Effector memory CD4-positive, alpha-beta T cell (primary cell): Measurements from ENCODE around the gene FAM32A.

Source experiments
- DNase-seq, 3 donors: peaks; one replicate each; pipeline ENCODE4 v3.0.0-alpha.2; 2020
- H3K27ac ChIP-seq: 2 replicates; pipeline ENCODE4 v1.7.0; 2013; ENCODE audit warnings: mild to moderate bottlenecking, low read length, moderate library complexity; ENCODE audit not compliant: insufficient read depth, poor library complexity, severe bottlenecking
- H3K27me3 ChIP-seq: replicated peaks from 2 replicates; pipeline ENCODE4 v1.7.0; 2013; ENCODE audit warnings: mild to moderate bottlenecking, low read length; ENCODE audit not compliant: insufficient read depth, control insufficient read depth, poor library complexity, severe bottlenecking
- H3K36me3 ChIP-seq: 2 replicates; pipeline ENCODE4 v1.7.0; 2013; ENCODE audit warnings: mild to moderate bottlenecking, low read length, moderate library complexity; ENCODE audit not compliant: control insufficient read depth, insufficient read depth
- H3K4me1 ChIP-seq: 2 replicates; pipeline ENCODE4 v1.7.0; 2013; ENCODE audit warnings: low read length, mild to moderate bottlenecking; ENCODE audit not compliant: control insufficient read depth, insufficient read depth, poor library complexity, severe bottlenecking
- H3K4me3 ChIP-seq: 2 replicates; pipeline ENCODE4 v1.7.0; 2013; ENCODE audit warnings: low read length, low read depth, mild to moderate bottlenecking; ENCODE audit not compliant: insufficient read depth, poor library complexity, severe bottlenecking
- H3K9me3 ChIP-seq: 2 replicates; pipeline ENCODE4 v1.7.0; 2013; ENCODE audit warnings: mild to moderate bottlenecking, low read length, moderate library complexity; ENCODE audit not compliant: control insufficient read depth
- total RNA-seq, 3 donors: gene quantifications; one replicate each; lab custom pipeline; 2026; lab: John Stamatoyannopoulos, UW

Gene FAM32A
- 27.0 to 48.8 (median 33.5) reads per million in 3 donors for total RNA-seq

DNA sequence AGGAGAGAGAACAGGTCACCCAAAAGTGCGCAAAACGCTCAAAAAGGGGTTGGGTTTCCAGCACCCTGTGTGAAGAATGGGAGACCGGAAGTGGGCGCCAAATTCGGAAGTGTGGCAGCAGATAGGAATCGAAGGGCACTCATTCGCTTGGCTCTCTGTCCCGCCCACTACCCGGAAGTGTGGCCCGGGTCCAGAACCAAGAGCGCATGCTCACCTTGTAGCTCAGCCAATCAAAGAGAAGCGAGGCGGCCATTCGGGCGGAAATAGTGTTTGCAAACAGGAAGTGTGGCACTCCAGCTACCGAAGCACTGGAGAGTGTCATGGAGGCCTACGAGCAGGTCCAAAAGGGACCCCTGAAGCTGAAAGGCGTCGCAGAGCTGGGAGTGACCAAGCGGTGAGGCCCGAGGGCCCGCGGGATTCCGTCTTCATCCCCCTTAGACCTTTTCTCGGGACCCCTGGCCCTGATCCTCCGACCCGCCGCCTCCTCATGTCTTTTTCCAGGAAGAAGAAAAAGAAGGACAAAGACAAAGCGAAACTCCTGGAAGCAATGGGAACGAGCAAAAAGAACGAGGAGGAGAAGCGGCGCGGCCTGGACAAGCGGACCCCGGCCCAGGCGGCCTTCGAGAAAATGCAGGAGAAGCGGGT is at the start of gene FAM32A:
TSS of gene FAM32A (plus strand) at position 288 of the 645 bp plus-strand sequence. CDS start at position 321, 33 bp downstream.
- Histone ChIP-seq H3K36me3 (peaks cover 22% of the 10 kb centered on the region), H3K4me3 (peak within 1 kb of the TSS; percentile 76), H3K4me1 (peaks cover 13% of the 10 kb centered on the region), H3K9me3 (no peaks in the 10 kb centered on the region), H3K27me3 (no peaks in the 10 kb centered on the region), H3K27ac (peak within 1 kb of the TSS; percentile 75)
- DNase-seq = peak; percentile 98 to 99 (median 99)

DNA sequence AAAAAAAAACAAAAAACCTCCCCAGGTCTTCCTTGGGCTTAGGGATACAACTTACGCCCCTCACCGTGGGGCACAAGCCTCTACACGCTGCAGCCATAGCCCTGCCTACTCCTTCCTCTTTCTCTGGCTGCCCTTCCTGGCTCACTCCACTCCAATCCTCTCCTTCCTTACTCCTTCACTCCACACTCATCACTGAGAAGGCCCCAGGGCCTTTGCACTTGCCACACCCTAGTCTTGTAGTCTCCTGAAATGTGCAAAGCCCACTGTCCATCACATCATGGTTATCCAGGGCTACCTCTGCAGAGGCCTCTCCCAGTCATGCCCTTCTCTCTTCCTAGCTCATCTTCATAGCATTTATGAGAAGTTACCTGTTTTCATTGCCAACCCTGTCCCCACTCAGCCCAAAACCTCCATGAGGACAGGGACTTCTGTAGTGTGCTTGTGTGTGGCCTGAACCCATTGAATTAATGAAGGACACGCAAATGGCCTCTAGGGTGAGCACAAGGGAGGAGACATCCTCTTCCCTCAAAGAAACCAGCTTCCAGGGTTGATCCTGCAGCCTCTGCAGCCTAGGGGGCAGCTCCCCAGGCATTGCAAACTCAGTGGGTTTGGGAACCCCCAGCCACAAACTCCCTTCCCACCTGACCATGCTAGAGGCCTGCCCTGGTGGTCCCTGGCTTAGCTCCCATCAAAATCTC is 49.6 kb upstream of the FAM32A start:
- H3K27me3 ChIP-seq = no peaks in the 10 kb centered on the region
- H3K36me3 ChIP-seq = peaks cover 32% of the 10 kb centered on the region
- no peaks in the 10 kb centered on the region for H3K4me1 ChIP-seq
- H3K27ac ChIP-seq = no peak overlapping the region
- no peak for DNase-seq
- H3K9me3 ChIP-seq = no peaks in the 10 kb centered on the region
- H3K4me3 ChIP-seq = no peak overlapping the region

DNA sequence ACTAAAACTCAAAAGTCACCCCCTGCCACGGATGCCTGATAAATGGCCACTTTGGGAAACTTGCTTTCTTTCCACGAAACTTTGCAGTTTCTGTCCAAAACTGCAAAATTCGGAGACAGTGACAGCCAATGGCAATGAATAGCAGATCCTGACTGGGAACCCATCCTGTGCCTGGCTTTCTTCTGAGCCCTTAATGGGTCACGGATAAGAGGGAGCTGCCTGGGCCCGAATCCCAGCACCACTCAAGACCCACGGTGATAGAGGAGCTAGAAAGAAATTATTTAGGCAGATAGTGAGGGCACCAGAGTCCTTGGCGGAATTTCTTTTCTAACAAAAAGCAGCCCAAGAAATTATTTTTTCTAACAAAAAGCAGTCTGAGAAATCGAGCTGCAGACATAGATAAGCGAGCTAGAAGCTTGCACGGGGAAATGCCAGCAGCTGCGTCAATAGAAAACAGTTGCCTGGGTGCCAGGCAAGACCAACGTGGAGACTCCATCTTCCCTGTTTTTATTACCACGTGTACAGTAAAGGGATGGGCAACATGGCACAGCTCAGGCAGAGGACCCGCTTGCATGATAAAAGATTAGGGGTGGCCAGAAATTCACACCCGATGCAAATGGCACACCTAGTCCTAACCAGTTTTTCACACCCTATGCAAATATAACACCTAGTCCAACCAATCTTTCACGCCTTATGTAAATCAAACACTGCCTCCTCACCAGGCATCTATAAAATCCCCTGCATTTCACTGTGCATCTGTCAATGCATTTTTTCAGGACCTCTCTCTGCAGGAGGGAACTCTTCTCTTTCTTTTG is 48.8 kb upstream of the FAM32A start:
- Histone ChIP-seq H3K27me3 (no peaks in the 10 kb centered on the region), H3K4me1 (no peaks in the 10 kb centered on the region), H3K4me3 (no peak overlapping the region), H3K36me3 (peaks cover 24% of the 10 kb centered on the region), H3K9me3 (no peaks in the 10 kb centered on the region), H3K27ac (no peak overlapping the region)
- no peak for DNase-seq

DNA sequence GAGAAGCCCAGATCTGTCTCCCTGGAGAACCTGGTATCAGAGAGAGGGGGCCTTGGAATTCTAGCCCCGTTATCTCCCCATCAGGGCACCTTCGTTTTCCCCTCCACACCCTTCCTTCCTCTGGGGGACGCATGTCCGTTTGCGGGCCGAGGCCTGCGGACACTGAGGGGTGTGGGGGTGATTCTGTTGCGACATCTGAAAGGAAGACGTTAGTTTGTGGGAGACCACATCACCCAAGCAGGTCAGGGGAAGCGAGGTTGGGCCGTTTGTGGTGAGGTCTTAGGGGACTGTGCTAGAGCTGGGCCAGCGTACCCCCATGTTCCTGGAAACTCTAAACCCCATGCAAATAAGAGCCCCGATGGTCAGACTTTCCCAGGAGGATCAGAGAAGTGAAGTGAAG is 45.5 kb upstream of the FAM32A start:
- H3K9me3 ChIP-seq = no peaks in the 10 kb centered on the region
- H3K4me1 ChIP-seq = no peaks in the 10 kb centered on the region
- no peaks in the 10 kb centered on the region for H3K27me3 ChIP-seq
- no peak for DNase-seq
- H3K27ac ChIP-seq = no peak overlapping the region
- no peak overlapping the region for H3K4me3 ChIP-seq
- no peaks in the 10 kb centered on the region for H3K36me3 ChIP-seq

DNA sequence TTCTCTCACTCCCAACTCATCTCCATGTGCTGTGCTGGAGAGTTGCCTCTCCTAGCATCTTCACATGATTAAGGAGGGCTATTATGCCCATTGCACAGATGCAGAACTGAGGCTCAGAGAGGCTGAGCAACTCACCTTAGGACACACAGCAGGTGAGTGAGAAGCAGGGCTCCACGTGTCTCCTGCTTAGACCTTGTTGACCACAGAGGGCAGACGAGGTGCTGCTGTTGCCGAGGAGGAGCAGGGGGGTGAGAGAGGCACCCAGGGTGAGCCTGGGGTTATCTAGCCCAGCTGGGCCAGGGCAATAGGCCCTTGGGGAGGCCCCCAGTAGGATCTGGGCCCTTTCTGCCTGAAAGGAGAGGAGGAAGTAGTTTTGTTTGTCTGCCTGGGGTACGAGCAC is 44.2 kb upstream of the FAM32A start:
- H3K27me3 ChIP-seq = no peaks in the 10 kb centered on the region
- H3K36me3 ChIP-seq = no peaks in the 10 kb centered on the region
- H3K4me1 ChIP-seq = peaks cover 4% of the 10 kb centered on the region
- no peak for DNase-seq
- no peak overlapping the region for H3K4me3 ChIP-seq
- H3K27ac ChIP-seq = no peak overlapping the region
- no peaks in the 10 kb centered on the region for H3K9me3 ChIP-seq

DNA sequence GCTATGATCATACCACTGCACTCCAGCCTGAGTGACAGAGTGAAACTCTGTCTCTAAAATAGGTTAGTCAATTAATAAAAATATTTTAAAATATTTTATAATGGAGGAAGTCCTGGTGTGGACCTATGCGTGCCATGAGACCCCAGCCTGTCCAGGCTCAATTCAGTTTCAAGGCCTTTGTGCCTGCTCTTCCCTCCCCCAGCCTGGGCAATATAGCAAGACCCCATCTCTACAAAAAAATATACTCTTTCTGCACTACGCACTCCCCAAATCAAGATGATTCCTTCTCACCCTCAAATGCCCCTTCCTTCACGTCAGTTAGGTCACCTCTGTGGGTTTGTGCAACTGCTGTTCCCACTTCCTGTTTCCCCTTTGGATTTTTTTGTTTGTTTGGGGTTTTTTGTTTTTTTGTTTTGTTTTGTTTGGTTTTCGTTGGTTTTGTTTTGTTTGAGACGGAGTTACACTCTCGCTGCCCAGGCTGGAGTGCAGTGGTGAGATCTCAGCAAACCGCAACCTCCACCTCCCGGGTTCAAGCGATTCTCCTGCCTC is 43.1 kb upstream of the FAM32A start:
- H3K27me3 ChIP-seq = no peaks in the 10 kb centered on the region
- peaks cover 4% of the 10 kb centered on the region for H3K4me1 ChIP-seq
- no peaks in the 10 kb centered on the region for H3K9me3 ChIP-seq
- DNase-seq = no peak
- no peak overlapping the region for H3K27ac ChIP-seq
- no peak overlapping the region for H3K4me3 ChIP-seq
- H3K36me3 ChIP-seq = no peaks in the 10 kb centered on the region

DNA sequence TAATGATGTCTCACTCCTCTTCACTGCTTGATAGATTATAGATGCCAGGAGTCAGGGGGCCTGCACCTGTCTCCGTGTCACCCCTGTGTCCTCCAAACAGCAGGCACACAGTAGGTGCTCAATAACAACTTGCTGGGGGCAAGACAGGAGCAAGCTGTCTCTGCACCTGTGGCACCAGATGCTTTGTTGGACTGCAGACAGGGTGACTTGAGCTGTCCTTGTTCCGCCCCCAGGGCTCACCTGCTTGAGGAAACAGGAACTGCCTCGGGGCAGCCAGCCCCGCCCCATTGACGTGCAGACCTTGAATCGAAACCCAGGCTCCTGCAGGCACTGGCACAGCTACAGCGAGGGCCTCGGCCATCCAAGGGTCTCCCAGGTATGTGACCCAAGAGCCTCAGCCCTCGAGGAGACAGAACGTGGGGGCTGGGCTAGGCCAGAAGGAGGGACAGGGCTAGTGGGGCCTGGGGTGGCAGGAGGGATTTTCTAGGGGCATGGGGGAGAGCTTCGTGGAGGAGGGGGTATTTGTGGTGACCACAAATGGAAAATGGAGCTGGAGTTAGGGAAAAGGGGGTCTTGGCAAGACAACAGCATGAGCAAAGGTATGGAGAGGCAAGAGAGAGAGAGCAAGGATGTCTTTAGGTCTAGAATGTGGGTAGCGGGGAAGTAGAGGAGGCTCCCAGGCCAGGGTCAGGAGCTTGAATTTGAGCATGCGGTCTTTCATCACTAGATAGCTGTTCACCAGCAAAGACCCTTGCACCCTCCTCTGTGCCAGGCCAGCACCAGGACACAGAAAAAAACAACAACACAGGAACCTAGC is 41.6 kb upstream of the FAM32A start, which contains the start of gene HSH2D:
TSS of gene HSH2D (plus strand) at position 287 of the 817 bp plus-strand sequence. CDS start 5,066 bp downstream, outside the sequence.
- Histone ChIP-seq H3K9me3 (no peaks in the 10 kb centered on the region), H3K4me3 (peak within 1 kb of the TSS; percentile 65), H3K27ac (peak within 1 kb of the TSS; percentile 71), H3K36me3 (peaks cover 4% of the 10 kb centered on the region), H3K27me3 (no peaks in the 10 kb centered on the region), H3K4me1 (peaks cover 4% of the 10 kb centered on the region)
- peak; percentile 48 to 65 (median 62) for DNase-seq

DNA sequence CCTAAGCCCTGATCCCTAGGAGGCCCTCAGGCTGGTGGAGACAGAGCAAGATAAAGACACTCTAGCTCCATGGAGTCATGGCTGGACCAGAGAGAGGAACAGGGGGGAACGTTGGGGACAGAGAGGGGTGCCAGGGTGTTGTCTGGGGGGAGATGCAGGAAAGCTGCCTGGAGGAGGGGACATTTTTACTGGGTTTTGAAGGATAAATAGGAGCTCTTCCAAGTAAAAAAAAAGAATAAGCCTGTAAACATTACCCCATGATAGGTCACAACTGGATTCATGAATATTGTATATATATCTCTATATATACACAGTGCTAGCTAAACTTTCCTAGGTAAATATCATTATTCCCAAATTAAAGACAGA is 41.0 kb upstream of the FAM32A start:
- Histone ChIP-seq H3K27me3 (no peaks in the 10 kb centered on the region), H3K27ac (peak overlapping the region; percentile 71), H3K36me3 (peaks cover 10% of the 10 kb centered on the region), H3K4me1 (peaks cover 4% of the 10 kb centered on the region), H3K4me3 (peak overlapping the region; percentile 65), H3K9me3 (no peaks in the 10 kb centered on the region)
- no peak for DNase-seq

DNA sequence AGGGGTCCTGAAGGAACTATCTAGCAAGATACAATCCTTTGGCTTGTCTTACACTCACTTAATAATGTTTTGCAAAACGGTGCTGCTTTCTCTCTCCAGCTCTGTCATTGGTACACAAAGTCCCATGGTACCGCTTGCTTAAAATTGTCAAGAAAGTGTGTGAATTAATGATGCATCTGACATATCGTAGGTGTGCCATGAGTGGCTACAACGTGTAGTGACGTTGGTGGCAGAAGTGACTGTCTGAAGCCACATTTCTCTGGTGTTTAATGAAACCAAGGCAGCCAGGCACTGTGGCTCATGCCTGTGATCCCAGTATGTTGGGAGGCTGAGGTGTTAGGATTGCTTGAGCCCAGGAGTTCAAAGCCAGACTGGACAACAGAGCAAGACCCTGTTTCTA is 39.1 kb upstream of the FAM32A start:
- Histone ChIP-seq H3K27ac (no peak overlapping the region), H3K36me3 (peaks cover 21% of the 10 kb centered on the region), H3K27me3 (no peaks in the 10 kb centered on the region), H3K4me1 (peaks cover 4% of the 10 kb centered on the region), H3K4me3 (no peak overlapping the region), H3K9me3 (no peaks in the 10 kb centered on the region)
- DNase-seq = no peak
